Vagina (tissue), 2 donors: ENCODE results near the gene CASQ2. TPM values are rescaled to one million over a fixed set of nuclear protein-coding genes. Genes with fewer than 3 reads are reported as not detected.
"Not testable (repeated sequence)": the region's sequence is repeated elsewhere in the genome, so short reads cannot be mapped to it uniquely, and the experiment has no call there.

ENCODE experiments used
- DNase-seq, 2 donors: peaks; one replicate each; pipeline ENCODE4 v3.0.0-alpha.2; 2017; ENCODE audit errors: extremely low spot score in 2 of 2
- H3K27ac ChIP-seq: fragments of 200-600 bp; sonication (generic); one replicate; pipeline ENCODE4 v1.5.1; 2019
- H3K27me3 ChIP-seq: fragments of 200-600 bp; sonication (generic); one replicate; pipeline ENCODE4 v1.5.1; 2019
- H3K36me3 ChIP-seq, 2 donors: fragments of 200-600 bp; sonication (generic); one replicate each; pipeline ENCODE4 v1.5.1; 2017 to 2019
- H3K4me1 ChIP-seq: fragments of 200-600 bp; sonication (generic); one replicate; pipeline ENCODE4 v1.5.1; 2019
- H3K4me3 ChIP-seq, 2 donors: fragments of 200-600 bp; sonication (generic); 1 replicate in 1 of 2; 2 replicates in 1 of 2; pipeline ENCODE4 v1.5.1; 2016 to 2019
- H3K9me3 ChIP-seq: fragments of 200-600 bp; sonication (generic); one replicate; pipeline ENCODE4 v1.5.1; 2019
- POLR2A ChIP-seq, 2 donors: fragments of 450-650 bp; IDR thresholded peaks; one replicate each; pipeline ENCODE4 v1.6.1; 2017; ENCODE audit warnings: antibody characterized with exemption in 2 of 2, mild to moderate bottlenecking in 2 of 2, moderate library complexity in 2 of 2
- POLR2AphosphoS5 ChIP-seq, 2 donors: sonication (generic); formaldehyde crosslinking; IDR thresholded peaks; one replicate each; pipeline ENCODE4 v1.9.0; 2017; ENCODE audit warnings: antibody characterized with exemption in 2 of 2, mild to moderate bottlenecking in 2 of 2, low read depth in 1 of 2; ENCODE audit not compliant: insufficient read depth in 1 of 2
- intact Hi-C: fragments of 100-400 bp; cut with DNase I; formaldehyde crosslinking; loops from one replicate; pipeline ENCODE4 v1.15.1; 2023
- total RNA-seq: library from RNA; depleted of rRNA; stranded (reverse); fragments of >200 nt; gene quantifications from one replicate; pipeline ENCODE4 v1.2.3, GENCODE V29; 2016
- TF ChIP-seq, protein P1 (sequence below), 3 experiments: fragments of 450-650 bp in 2 of 3; fragments of 200-600 bp in 1 of 3; sonication (generic) in 1 of 3; IDR thresholded peaks; one replicate each; pipeline ENCODE4 v1.5.1; 2017 to 2019; ENCODE audit warnings: antibody characterized with exemption in 3 of 3, mild to moderate bottlenecking in 2 of 3, moderate library complexity in 2 of 3

Gene CASQ2
- total RNA-seq, 1 donor from 2014 or later = 3.2 TPM

DNA sequence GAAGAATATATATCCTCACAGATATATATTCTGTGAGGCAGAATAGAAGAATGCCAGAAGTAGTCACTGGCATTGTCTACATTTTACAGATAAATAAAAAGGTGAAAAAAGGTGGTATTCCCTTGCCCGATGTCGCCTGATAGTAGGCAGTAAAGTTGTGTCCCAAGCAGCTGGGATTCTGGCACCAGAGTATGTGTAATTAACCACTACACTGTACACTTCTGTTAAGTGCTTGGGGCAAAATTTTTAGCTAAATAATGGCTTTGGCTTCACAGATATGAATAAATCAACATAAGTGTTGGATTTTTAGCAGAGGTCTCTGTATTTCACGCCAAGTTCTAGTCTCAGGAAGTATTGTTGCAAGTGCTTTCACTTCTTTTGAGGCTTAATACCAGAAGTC, 13.3 kb upstream of the CASQ2 start:
- Histone ChIP-seq H3K4me1 (peaks cover 10% of the 10 kb centered on the region), H3K9me3 (no peaks in the 10 kb centered on the region), H3K36me3 (no peaks in the 10 kb centered on the region), H3K4me3 (no peak overlapping the region), H3K27ac (peak overlapping the region; percentile 10), H3K27me3 (no peaks in the 10 kb centered on the region)
- intact Hi-C loops = no loop called here
- no peak for DNase-seq
- TF ChIP-seq POLR2A (IDR thresholded peaks at IDR 0.05) (no peak), POLR2AphosphoS5 (IDR thresholded peaks at IDR 0.05; ENCODE audit: insufficient read depth in 1 of 2, low read depth in 1 of 2) (no peak)
- TF ChIP-seq, protein P1, sequence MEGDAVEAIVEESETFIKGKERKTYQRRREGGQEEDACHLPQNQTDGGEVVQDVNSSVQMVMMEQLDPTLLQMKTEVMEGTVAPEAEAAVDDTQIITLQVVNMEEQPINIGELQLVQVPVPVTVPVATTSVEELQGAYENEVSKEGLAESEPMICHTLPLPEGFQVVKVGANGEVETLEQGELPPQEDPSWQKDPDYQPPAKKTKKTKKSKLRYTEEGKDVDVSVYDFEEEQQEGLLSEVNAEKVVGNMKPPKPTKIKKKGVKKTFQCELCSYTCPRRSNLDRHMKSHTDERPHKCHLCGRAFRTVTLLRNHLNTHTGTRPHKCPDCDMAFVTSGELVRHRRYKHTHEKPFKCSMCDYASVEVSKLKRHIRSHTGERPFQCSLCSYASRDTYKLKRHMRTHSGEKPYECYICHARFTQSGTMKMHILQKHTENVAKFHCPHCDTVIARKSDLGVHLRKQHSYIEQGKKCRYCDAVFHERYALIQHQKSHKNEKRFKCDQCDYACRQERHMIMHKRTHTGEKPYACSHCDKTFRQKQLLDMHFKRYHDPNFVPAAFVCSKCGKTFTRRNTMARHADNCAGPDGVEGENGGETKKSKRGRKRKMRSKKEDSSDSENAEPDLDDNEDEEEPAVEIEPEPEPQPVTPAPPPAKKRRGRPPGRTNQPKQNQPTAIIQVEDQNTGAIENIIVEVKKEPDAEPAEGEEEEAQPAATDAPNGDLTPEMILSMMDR (IDR thresholded peaks at IDR 0.05) = no peak

DNA sequence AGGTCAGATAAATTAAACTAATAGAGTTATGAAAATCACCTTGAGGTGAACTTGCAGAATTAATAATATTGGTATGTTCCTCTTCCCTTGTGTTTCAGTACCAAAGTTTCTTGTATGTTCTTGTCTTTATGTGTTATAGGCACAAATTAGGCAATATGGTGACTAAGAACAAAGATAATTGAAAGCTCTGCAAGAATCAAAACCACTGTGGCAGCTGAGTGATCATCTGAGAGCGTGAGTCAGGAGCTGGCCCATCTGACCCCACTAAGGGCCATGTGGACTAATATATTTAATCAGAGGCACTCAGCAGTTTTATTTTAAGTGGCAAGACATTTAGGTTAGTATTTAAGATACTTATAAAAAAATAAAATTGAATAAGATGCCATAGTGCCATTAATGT, 12.8 kb upstream of the CASQ2 start:
- no peak overlapping the region for H3K4me3 ChIP-seq
- intact Hi-C loops = no loop called here
- no peaks in the 10 kb centered on the region for H3K36me3 ChIP-seq
- peaks cover 10% of the 10 kb centered on the region for H3K4me1 ChIP-seq
- TF ChIP-seq POLR2AphosphoS5 (IDR thresholded peaks at IDR 0.05; ENCODE audit: insufficient read depth in 1 of 2, low read depth in 1 of 2) = peak in 1 of 2 donors; percentile 67
- TF ChIP-seq, protein P1 (IDR thresholded peaks at IDR 0.05) = no peak
- H3K9me3 ChIP-seq = no peaks in the 10 kb centered on the region
- H3K27me3 ChIP-seq = no peaks in the 10 kb centered on the region
- DNase-seq = no peak
- H3K27ac ChIP-seq = peak overlapping the region; percentile 10

DNA sequence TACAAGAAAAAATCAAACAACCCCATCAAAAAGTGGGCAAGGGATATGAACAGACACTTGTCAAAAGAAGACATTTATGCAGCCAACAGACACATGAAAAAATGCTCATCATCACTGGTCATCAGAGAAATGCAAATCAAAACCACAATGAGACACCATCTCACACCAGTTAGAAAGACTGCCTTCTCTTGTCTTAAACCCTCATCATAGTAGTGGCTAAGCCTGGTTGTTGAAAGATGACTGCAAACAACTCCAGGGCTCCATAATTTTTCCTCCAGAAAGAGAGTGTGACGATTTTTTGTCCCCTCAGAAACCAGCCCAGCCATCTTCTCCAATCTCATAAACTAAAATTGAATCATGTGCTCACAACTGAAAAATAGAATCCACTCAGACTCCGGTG, 12.1 kb upstream of the CASQ2 start:
- DNase-seq, H3K27ac ChIP-seq: not testable (repeated sequence)

DNA sequence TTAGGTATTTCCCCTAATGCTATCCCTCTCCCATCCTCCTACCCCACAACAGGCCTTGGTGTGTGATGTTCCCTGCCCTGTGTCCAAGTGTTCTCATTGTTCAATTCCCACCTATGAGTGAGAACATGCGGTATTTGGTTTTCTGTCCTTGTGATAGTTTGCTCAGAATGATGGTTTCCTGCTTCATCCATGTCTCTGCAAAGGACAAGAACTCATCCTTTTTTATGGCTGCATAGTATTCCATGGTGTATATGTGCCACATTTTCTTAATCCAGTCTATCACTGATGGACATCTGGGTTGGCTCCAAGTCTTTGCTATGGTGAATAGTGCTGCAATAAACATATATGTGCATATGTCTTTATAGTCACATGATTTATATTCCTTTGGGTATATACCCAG, 10.6 kb upstream of the CASQ2 start:
- not testable (repeated sequence) for H3K4me3 ChIP-seq, H3K9me3 ChIP-seq, H3K27me3 ChIP-seq, DNase-seq, H3K36me3 ChIP-seq, H3K27ac ChIP-seq, H3K4me1 ChIP-seq
- intact Hi-C loops = loop anchor here (10.0 kb wide), 1 partner anchor 234 kb away; no protein-coding TSS in a partner anchor

More for the DNA sequence above, 12.1 kb upstream of the CASQ2 start:
- H3K9me3 ChIP-seq, H3K36me3 ChIP-seq, H3K4me1 ChIP-seq, H3K27me3 ChIP-seq, intact Hi-C loops, H3K4me3 ChIP-seq: not testable (repeated sequence)

DNA sequence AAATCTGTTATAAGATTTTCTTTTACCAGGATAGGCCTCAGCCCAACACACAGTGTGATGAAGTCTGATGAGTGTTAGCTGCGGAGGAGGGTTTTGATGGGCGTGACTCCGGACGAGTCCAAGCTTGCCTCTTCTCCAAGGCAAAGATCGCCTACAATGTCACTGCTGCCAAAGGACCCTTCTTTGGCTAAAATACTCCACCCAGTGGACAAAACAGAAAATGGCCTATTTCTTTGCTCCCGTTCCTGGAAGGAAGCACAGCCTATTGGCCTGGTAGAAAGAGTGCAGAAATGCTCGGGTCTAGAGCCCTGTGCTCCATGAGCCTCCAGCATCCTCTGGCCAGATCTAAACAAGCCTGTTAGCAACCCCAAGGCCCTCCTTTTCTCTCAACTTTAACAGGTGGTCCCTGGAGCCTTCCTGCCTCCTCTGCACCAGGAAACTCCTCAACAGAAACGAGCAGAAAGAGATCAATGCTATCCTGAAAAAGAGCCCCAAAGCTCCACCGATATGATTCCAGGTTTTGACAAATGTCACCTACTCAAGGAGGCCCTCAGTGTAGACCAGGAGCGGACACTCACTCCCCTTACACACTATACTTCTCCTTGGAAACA, 3.4 kb upstream of the CASQ2 start:
- DNase-seq = peak in 1 of 2 donors; percentile 88
- Histone ChIP-seq H3K4me1 (peaks cover 7% of the 10 kb centered on the region), H3K27me3 (no peaks in the 10 kb centered on the region), H3K9me3 (no peaks in the 10 kb centered on the region), H3K36me3 (no peaks in the 10 kb centered on the region), H3K27ac (peak overlapping the region; percentile 53), H3K4me3 (no peak overlapping the region)
- intact Hi-C loops = loop anchor here (5.0 to 10.0 kb wide), 2 partner anchors 55 to 227 kb away; no protein-coding TSS in a partner anchor
- TF ChIP-seq POLR2AphosphoS5 (IDR thresholded peaks at IDR 0.05; ENCODE audit: insufficient read depth in 1 of 2, low read depth in 1 of 2) = peak in 1 of 2 donors; percentile 70
- TF ChIP-seq, protein P1 (IDR thresholded peaks at IDR 0.05) = peak; percentile 52 to 82 (median 74)
- TF ChIP-seq POLR2A (IDR thresholded peaks at IDR 0.05) = no peak

DNA sequence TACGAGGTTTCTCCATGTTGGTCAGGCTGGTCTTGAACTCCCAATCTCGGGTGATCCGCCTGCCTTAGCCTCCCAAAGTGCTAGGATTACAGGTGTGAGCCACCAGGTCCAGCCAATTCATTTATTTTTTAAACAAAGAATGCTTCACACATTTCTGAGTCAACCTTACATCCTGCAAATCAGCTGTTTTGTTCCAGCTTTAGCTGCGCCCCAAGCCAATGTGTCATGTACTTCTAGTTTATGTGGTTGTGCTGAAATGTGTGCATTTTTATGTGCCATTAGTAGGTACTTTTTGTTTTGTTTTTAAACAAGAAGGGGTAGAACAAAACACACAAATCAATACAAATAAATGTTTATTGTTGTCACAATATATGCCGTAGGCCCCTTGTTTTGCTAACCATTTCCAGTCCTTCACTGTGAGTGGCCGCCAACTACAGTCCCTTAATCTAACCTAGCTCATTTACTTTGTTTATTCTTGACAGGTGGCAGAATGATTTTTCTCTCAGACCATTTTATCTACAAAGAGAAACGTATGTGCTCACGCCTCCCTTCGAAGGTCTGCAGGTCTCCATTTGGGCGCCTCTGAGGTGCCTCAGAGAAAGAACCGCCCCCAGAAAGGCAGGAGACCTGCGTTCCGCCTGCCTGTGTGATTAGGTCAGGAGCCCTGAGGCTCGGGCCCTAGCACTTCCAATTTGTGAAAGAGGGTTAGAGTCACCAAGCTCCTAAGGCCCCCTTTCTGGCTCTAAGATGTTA, 2.8 kb upstream of the CASQ2 start:
- H3K36me3 ChIP-seq = no peaks in the 10 kb centered on the region

More for the DNA sequence above, 2.8 kb upstream of the CASQ2 start:
- TF ChIP-seq POLR2A (IDR thresholded peaks at IDR 0.05) (no peak), POLR2AphosphoS5 (IDR thresholded peaks at IDR 0.05; ENCODE audit: insufficient read depth in 1 of 2, low read depth in 1 of 2) (no peak)
- TF ChIP-seq, protein P1 (IDR thresholded peaks at IDR 0.05) = no peak
- intact Hi-C loops = loop anchor here (5.0 to 10.0 kb wide), 2 partner anchors 54 to 226 kb away; no protein-coding TSS in a partner anchor
- Histone ChIP-seq H3K9me3 (no peaks in the 10 kb centered on the region), H3K27ac (peak overlapping the region; percentile 53), H3K4me1 (peaks cover 7% of the 10 kb centered on the region), H3K4me3 (no peak overlapping the region), H3K27me3 (no peaks in the 10 kb centered on the region)
- DNase-seq = peak in 1 of 2 donors; percentile 42
